ENCODE measurements around the gene COL21A1. TPM values are rescaled to one million over a fixed set of nuclear protein-coding genes. Genes with fewer than 3 reads are reported as not detected.

COL21A1 gene
- total and polyA plus RNA-seq, 2 of the 4 experiments (the other 2 are of a cell fraction) = 0.05 TPM; not detected in 1

- dilution Hi-C loops (cut with HindIII; ENCODE audit: low sequenced_read_pairs, unreplicated experiment) = no loop called here
- H3K36me3 ChIP-seq (ENCODE audit: control insufficient read depth, insufficient read depth, low read length) = no peaks in the 10 kb centered on the region
- H4K8ac ChIP-seq (ENCODE audit: low read depth in 2 of 2, low read length in 2 of 2) = no peak overlapping the region
- no peak overlapping the region for H2AFZ ChIP-seq (replicated peaks; ENCODE audit: low read length, poor library complexity)
- H3K4me2 ChIP-seq (ENCODE audit: low read depth, low read length) = no peak overlapping the region
- no peaks in the 10 kb centered on the region for H3K9me3 ChIP-seq (ENCODE audit: control insufficient read depth, insufficient read depth, low read length)
- ATAC-seq (ENCODE audit: low read depth) (no peak), DNase-seq (no peak)
- H4K91ac ChIP-seq (ENCODE audit: insufficient read depth, low read depth, low read length) = no peak overlapping the region
- H3K14ac ChIP-seq (replicated peaks; ENCODE audit: low read depth, low read length) = no peak overlapping the region
- no TSS peak for BruUV-seq (replicated peaks)
- intact Hi-C loops (cut with micrococcal nuclease) = no loop called here
- H4K5ac ChIP-seq (ENCODE audit: low read depth, low read length) = no peak overlapping the region
- H3K4me1 ChIP-seq (ENCODE audit: control insufficient read depth, insufficient read depth, low read length) = no peaks in the 10 kb centered on the region
- H2BK5ac ChIP-seq (ENCODE audit: low read depth, low read length, poor library complexity, severe bottlenecking) = no peak overlapping the region
- no peak overlapping the region for H3K18ac ChIP-seq (ENCODE audit: low read depth, low read length)
- in situ Hi-C loops (cut with MboI; ENCODE audit: low sequenced_read_pairs) = no loop called here
- H3K4ac ChIP-seq (ENCODE audit: low read depth, low read length) = no peak overlapping the region
- H2AK5ac ChIP-seq (ENCODE audit: low read depth, low read length) = no peak overlapping the region
- no peaks in the 10 kb centered on the region for H4K20me1 ChIP-seq (ENCODE audit: insufficient read depth, low read length)
- no peak overlapping the region for H2BK20ac ChIP-seq (ENCODE audit: low read depth, low read length)
- no peaks in the 10 kb centered on the region for H3K9me1 ChIP-seq (ENCODE audit: insufficient read depth, low read length)
- no peak overlapping the region for H2BK15ac ChIP-seq (ENCODE audit: low read depth, low read length)
- no peak overlapping the region for H2AK9ac ChIP-seq (replicated peaks; ENCODE audit: low read depth, low read length, poor library complexity)
- ChIA-PET POLR2A (ENCODE audit: unreplicated experiment) (no interaction called here), CTCF (no interaction called here)
- no peak overlapping the region for H3K9ac ChIP-seq (ENCODE audit: low read depth, low read length)
- WGBS, 2 experiments (ENCODE audit: extremely low coverage in 2 of 2, insufficient read length in 1 of 2) = no CpG with 5 or more reads among the region's 7 CpGs
- no peak overlapping the region for H3K56ac ChIP-seq (ENCODE audit: extremely low read depth, insufficient read depth, low read length)
- H3K23ac ChIP-seq (ENCODE audit: low read depth, low read length) = no peak overlapping the region
- no peak overlapping the region for H3K27ac ChIP-seq (ENCODE audit: insufficient read depth, low read length)
- H2BK120ac ChIP-seq (ENCODE audit: low read depth, low read length) = no peak overlapping the region
- H3K27me3 ChIP-seq (ENCODE audit: control insufficient read depth, insufficient read depth, low read length) = no peaks in the 10 kb centered on the region
- TF ChIP-seq MAZ (IDR thresholded peaks at IDR 0.05; ENCODE audit: borderline replicate concordance, low read depth, low read length) (no peak), USF2 (IDR thresholded peaks at IDR 0.05; ENCODE audit: low read depth, low read length) (no peak), FOS (IDR thresholded peaks at IDR 0.05; ENCODE audit: low read depth, low read length) (no peak), POLR2A (IDR thresholded peaks at IDR 0.05; ENCODE audit: low read depth, low read length) (no peak), RFX5 (IDR thresholded peaks at IDR 0.05; ENCODE audit: low read depth, low read length) (no peak), SMC3 (IDR thresholded peaks at IDR 0.05; ENCODE audit: low read depth, low read length) (no peak), MAFK (IDR thresholded peaks at IDR 0.05; ENCODE audit: low read depth, low read length) (no peak), CHD1 (IDR thresholded peaks at IDR 0.05; ENCODE audit: low read depth, low read length) (no peak), MXI1 (IDR thresholded peaks at IDR 0.05; ENCODE audit: borderline replicate concordance, low read depth, low read length) (no peak), CEBPB (IDR thresholded peaks at IDR 0.05; ENCODE audit: low read depth, low read length) (no peak), NFE2L2 (IDR thresholded peaks at IDR 0.05; ENCODE audit: low read depth, low read length) (no peak), RCOR1 (IDR thresholded peaks at IDR 0.05; ENCODE audit: insufficient replicate concordance, low read length) (no peak), RAD21 (IDR thresholded peaks at IDR 0.05; ENCODE audit: low read length) (no peak), CTCF (conservative IDR thresholded peaks at IDR 0.05; ENCODE audit: low read depth, low read length) (no peak), BHLHE40 (IDR thresholded peaks at IDR 0.05; ENCODE audit: low read depth, low read length) (no peak)
- TF ChIP-seq, protein P1, sequence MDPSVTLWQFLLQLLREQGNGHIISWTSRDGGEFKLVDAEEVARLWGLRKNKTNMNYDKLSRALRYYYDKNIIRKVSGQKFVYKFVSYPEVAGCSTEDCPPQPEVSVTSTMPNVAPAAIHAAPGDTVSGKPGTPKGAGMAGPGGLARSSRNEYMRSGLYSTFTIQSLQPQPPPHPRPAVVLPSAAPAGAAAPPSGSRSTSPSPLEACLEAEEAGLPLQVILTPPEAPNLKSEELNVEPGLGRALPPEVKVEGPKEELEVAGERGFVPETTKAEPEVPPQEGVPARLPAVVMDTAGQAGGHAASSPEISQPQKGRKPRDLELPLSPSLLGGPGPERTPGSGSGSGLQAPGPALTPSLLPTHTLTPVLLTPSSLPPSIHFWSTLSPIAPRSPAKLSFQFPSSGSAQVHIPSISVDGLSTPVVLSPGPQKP (IDR thresholded peaks at IDR 0.05; ENCODE audit: borderline replicate concordance, low read depth, low read length) = no peak
- no peaks in the 10 kb centered on the region for H3K79me1 ChIP-seq (ENCODE audit: low read depth in 1 of 2, low read length in 2 of 2)
- no peak overlapping the region for H3K4me3 ChIP-seq (ENCODE audit: insufficient read depth, low read depth, low read length)
Observed at GRCh38 chr6:56055081-56055704, 192.2 kb downstream of the COL21A1 start.

Data from IMR-90 (cell line).